Endothelial cell (in vitro differentiated cells): ENCODE data around the gene REEP6. TPM values are rescaled to one million over a fixed set of nuclear protein-coding genes. Genes with fewer than 3 reads are reported as not detected.

ENCODE experiments used
- DNase-seq: peaks from one replicate; pipeline ENCODE4 v3.0.0; 2021; ENCODE audit warnings: low spot score
- H3K27ac Mint-ChIP-seq: one replicate; pipeline ENCODE4 v1.8.0; 2021; ENCODE audit warnings: mixed read lengths, inconsistent platforms; ENCODE audit not compliant: unreplicated experiment
- H3K27me3 Mint-ChIP-seq: one replicate; pipeline ENCODE4 v1.8.0; 2021; ENCODE audit warnings: mild to moderate bottlenecking, moderate library complexity, mixed read lengths, inconsistent platforms; ENCODE audit not compliant: unreplicated experiment
- H3K36me3 Mint-ChIP-seq: one replicate; pipeline ENCODE4 v1.8.0; 2021; ENCODE audit warnings: mild to moderate bottlenecking, low read depth, mixed read lengths, inconsistent platforms; ENCODE audit not compliant: unreplicated experiment
- H3K4me1 Mint-ChIP-seq: one replicate; pipeline ENCODE4 v1.8.0; 2021; ENCODE audit warnings: mild to moderate bottlenecking, mixed read lengths, inconsistent platforms; ENCODE audit not compliant: unreplicated experiment
- H3K4me3 Mint-ChIP-seq: one replicate; pipeline ENCODE4 v1.8.0; 2021; ENCODE audit warnings: mild to moderate bottlenecking, mixed read lengths, inconsistent platforms; ENCODE audit not compliant: unreplicated experiment
- H3K9me3 Mint-ChIP-seq: one replicate; pipeline ENCODE4 v1.8.0; 2021; ENCODE audit warnings: mixed read lengths, inconsistent platforms; ENCODE audit not compliant: unreplicated experiment
- CTCF ChIP-seq: fragments of 200-600 bp; sonication (generic); IDR thresholded peaks from one replicate; pipeline ENCODE4 v1.5.0; 2021; ENCODE audit warnings: antibody characterized with exemption; ENCODE audit not compliant: unreplicated experiment
- total RNA-seq: library from RNA; stranded (reverse); fragmentation: NEBNext Ultra II Directional; extraction: Animal tissue kit (Norgen Biotek cat#: 25700); gene quantifications from one replicate; pipeline ENCODE4 v1.2.1, GENCODE V29; 2021; ENCODE audit not compliant: unreplicated experiment

The REEP6 gene
- total RNA-seq, 1 donor from 2014 or later = 2.3 TPM

GRCh38 chr19:1446713-1447481, 44.1 kb upstream of the REEP6 start:
- TF ChIP-seq CTCF = no peak
- no peaks in the 10 kb centered on the region for H3K9me3 Mint-ChIP-seq
- no peak overlapping the region for H3K27ac Mint-ChIP-seq
- H3K27me3 Mint-ChIP-seq = peaks cover 25% of the 10 kb centered on the region
- DNase-seq = peak; percentile 55
- H3K4me3 Mint-ChIP-seq = peak overlapping the region; percentile 86
- H3K36me3 Mint-ChIP-seq = peaks cover 15% of the 10 kb centered on the region
- H3K4me1 Mint-ChIP-seq = peaks cover 7% of the 10 kb centered on the region

GRCh38 chr19:1447504-1447903, 43.5 kb upstream of the REEP6 start:
- DNase-seq = no peak
- H3K27ac Mint-ChIP-seq = peak overlapping the region; percentile 63
- peak overlapping the region; percentile 86 for H3K4me3 Mint-ChIP-seq
- H3K9me3 Mint-ChIP-seq = no peaks in the 10 kb centered on the region
- peaks cover 7% of the 10 kb centered on the region for H3K4me1 Mint-ChIP-seq
- TF ChIP-seq CTCF = no peak
- peaks cover 23% of the 10 kb centered on the region for H3K27me3 Mint-ChIP-seq
- H3K36me3 Mint-ChIP-seq = peaks cover 8% of the 10 kb centered on the region

GRCh38 chr19:1447944-1448343, 43.0 kb upstream of the REEP6 start:
- Mint-ChIP-seq H3K4me1 (peaks cover 7% of the 10 kb centered on the region), H3K27ac (no peak overlapping the region), H3K27me3 (peaks cover 21% of the 10 kb centered on the region), H3K9me3 (no peaks in the 10 kb centered on the region), H3K4me3 (peak overlapping the region; percentile 63), H3K36me3 (peaks cover 5% of the 10 kb centered on the region)
- DNase-seq = no peak
- TF ChIP-seq CTCF = no peak

- Mint-ChIP-seq H3K9me3 (no peaks in the 10 kb centered on the region), H3K4me1 (peaks cover 3% of the 10 kb centered on the region), H3K4me3 (no peak within 1 kb of the TSS), H3K27me3 (peaks cover 24% of the 10 kb centered on the region), H3K36me3 (peaks cover 5% of the 10 kb centered on the region), H3K27ac (no peak within 1 kb of the TSS)
- TF ChIP-seq CTCF = no peak
- DNase-seq = peak; percentile 54
Observed at GRCh38 chr19:1449467-1450442, 41.2 kb upstream of the REEP6 start, which contains the start of gene APC2. Gene APC2, plus strand, starts transcription at chr19:1450121. Its CDS starts 2,881 bp downstream, at chr19:1453002.
